Adrenal gland (tissue), 5 donors: ENCODE data around the gene VWA3B.

Experiments used
- POLR2A ChIP-seq, 2 donors: fragments of 450-650 bp; IDR thresholded peaks; one replicate each; pipeline ENCODE4 v1.6.1; 2017; ENCODE audit warnings: antibody characterized with exemption in 2 of 2, mild to moderate bottlenecking in 2 of 2, moderate library complexity in 1 of 2
- TF ChIP-seq, protein P1 (sequence below), 6 experiments: fragments of 450-650 bp in 4 of 6; fragments of 200-600 bp in 2 of 6; sonication (generic) in 1 of 6; IDR thresholded peaks; 1 replicate in 5 of 6; 2 replicates in 1 of 6; pipeline versions ENCODE4 v1.5.1 to v1.8.0; 2016 to 2021; ENCODE audit warnings: antibody characterized with exemption in 6 of 6, mild to moderate bottlenecking in 2 of 6, moderate library complexity in 1 of 6
- donor health status: DM: no; HTN: no; CAD: no.

DNA sequence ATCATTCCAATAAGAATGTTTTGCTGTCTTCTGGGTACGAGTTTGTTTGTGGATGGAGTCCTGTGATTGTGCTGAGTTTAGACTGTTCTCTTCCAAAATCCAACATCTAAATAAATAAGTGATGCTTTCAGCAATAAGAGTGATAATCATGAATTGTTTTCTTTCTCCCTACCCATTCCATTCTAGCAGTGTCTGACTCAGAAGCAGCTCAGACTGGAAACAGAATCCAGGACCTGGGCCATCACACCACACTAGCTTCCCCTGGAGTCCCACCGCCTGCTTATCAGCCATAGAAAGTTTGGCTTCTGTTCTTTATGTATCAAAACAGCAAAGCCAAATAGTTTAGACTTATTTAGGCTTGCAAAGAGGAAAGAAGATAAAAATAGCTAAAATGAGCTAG is 182.9 kb downstream of the VWA3B start:
- TF ChIP-seq, protein P1, sequence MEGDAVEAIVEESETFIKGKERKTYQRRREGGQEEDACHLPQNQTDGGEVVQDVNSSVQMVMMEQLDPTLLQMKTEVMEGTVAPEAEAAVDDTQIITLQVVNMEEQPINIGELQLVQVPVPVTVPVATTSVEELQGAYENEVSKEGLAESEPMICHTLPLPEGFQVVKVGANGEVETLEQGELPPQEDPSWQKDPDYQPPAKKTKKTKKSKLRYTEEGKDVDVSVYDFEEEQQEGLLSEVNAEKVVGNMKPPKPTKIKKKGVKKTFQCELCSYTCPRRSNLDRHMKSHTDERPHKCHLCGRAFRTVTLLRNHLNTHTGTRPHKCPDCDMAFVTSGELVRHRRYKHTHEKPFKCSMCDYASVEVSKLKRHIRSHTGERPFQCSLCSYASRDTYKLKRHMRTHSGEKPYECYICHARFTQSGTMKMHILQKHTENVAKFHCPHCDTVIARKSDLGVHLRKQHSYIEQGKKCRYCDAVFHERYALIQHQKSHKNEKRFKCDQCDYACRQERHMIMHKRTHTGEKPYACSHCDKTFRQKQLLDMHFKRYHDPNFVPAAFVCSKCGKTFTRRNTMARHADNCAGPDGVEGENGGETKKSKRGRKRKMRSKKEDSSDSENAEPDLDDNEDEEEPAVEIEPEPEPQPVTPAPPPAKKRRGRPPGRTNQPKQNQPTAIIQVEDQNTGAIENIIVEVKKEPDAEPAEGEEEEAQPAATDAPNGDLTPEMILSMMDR (IDR thresholded peaks at IDR 0.05) = no peak
- TF ChIP-seq POLR2A (IDR thresholded peaks at IDR 0.05) = no peak
